Testis (tissue), 3 donors: ENCODE data around the gene FOXR1. TPM values are rescaled to one million over a fixed set of nuclear protein-coding genes. Genes with fewer than 3 reads are reported as not detected.

Experiments used
- DNase-seq: peaks from one replicate; pipeline ENCODE4 v3.0.0-alpha.2; 2019
- H3K27ac ChIP-seq, 2 donors: fragments of 200-600 bp; sonication (generic); one replicate each; pipeline ENCODE4 v1.5.1; 2019
- H3K27me3 ChIP-seq: fragments of 200-600 bp; sonication (generic); one replicate; pipeline ENCODE4 v1.5.1; 2019
- H3K36me3 ChIP-seq: fragments of 200-600 bp; sonication (generic); one replicate; pipeline ENCODE4 v1.5.1; 2017; ENCODE audit warnings: low read depth; ENCODE audit errors: missing control alignments
- H3K4me1 ChIP-seq: fragments of 200-600 bp; sonication (generic); one replicate; pipeline ENCODE4 v1.5.1; 2019
- H3K4me3 ChIP-seq, 2 donors: fragments of 200-600 bp; sonication (generic); one replicate each; pipeline ENCODE4 v1.5.1; 2017 to 2019
- H3K9me3 ChIP-seq: fragments of 200-600 bp; sonication (generic); one replicate; pipeline ENCODE4 v1.5.1; 2017
- POLR2A ChIP-seq: fragments of 450-650 bp; IDR thresholded peaks from one replicate; pipeline ENCODE4 v1.6.1; 2017; ENCODE audit warnings: antibody characterized with exemption, mild to moderate bottlenecking, moderate library complexity
- WGBS, 2 donors: methylation state at CpG; one replicate each; pipeline ENCODE4 v1.1.5; 2018; 5-methylcytosine and 5-hydroxymethylcytosine counted together
- intact Hi-C: fragments of 100-400 bp; cut with DNase I; formaldehyde crosslinking; loops from one replicate; pipeline ENCODE4 v1.15.1; 2023; ENCODE audit warnings: low total_unique reads
- polyA plus RNA-seq: library from polyadenylated mRNA; stranded (reverse); fragments of 350-450 nt; fragmentation: Illumina TruSeq; extraction: RNeasy Lipid Tissue Mini Kit (QIAGEN cat#74804); gene quantifications from one replicate; pipeline ENCODE4 v1.2.3, GENCODE V29; 2014; ENCODE audit warnings: low read depth, low replicate concordance; ENCODE audit not compliant: insufficient read depth
- total RNA-seq, 2 donors: library from RNA; depleted of rRNA; stranded (reverse); fragments of >200 nt; gene quantifications; one replicate each; pipeline ENCODE4 v1.2.3, GENCODE V29; 2016
- TF ChIP-seq, protein P1 (sequence below), 3 experiments: fragments of 450-650 bp in 2 of 3; fragments of 200-600 bp in 1 of 3; sonication (generic) in 1 of 3; IDR thresholded peaks; one replicate each; pipeline ENCODE4 v1.5.1; 2016 to 2019; ENCODE audit warnings: antibody characterized with exemption in 3 of 3, mild to moderate bottlenecking in 2 of 3, moderate library complexity in 1 of 3

FOXR1 gene
- total and polyA plus RNA-seq, 3 donors from 2014 or later = 5.0 to 8.9 (median 7.3) TPM

DNA sequence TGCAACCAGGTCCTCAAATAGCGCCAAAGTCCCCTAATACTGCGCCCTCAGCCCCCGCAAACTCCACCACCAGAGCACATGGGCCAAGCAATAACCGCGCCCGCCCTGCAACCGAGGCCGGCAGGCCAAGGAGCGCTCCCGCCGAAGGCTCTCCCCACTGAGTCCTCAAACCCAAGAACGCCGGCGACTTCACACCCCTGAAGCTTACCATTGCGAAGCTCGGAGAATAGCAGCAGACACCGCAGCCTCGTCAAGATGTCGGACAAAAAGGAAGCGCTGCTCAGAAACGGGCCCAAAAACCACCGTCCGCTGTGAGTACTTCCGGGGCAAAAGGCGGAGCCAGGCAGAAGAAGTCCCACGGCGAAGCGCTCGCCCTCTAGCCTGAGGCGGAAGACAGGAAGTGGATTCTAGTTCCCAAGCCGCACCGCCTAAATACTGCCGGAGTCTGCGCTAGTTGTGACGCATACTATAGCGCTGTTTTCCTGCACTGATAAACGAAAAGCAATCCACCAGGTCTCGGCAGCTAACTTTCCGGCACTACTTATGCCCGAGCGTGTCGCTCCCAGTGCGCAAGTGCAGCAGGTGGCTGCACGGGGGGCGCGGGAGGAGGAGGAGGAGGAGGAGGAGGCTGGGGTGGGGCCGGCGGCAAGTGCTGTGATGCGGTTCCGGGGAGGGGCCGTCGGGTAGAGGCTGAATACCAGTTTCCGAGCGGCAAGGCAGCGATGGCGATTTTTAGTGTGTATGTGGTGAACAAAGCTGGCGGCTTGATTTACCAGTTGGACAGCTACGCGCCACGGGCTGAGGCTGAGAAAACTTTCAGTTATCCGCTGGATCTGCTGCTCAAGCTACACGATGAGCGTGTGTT is 46.7 kb downstream of the FOXR1 start, which contains the start of the genes RPS25 and TRAPPC4:
RPS25 (minus strand) TSS at position 270 of the 865 bp plus-strand sequence; CDS start at position 211, 59 bp downstream.
TRAPPC4 (plus strand) TSS at position 693 of the 865 bp plus-strand sequence; CDS start at position 723, 30 bp downstream.
- peak within 1 kb of the TSS; percentile 81 to 88 for H3K4me3 ChIP-seq
- H3K4me1 ChIP-seq = peaks cover 15% of the 10 kb centered on the region
- TF ChIP-seq POLR2A = peak; percentile 54
- TF ChIP-seq, protein P1, sequence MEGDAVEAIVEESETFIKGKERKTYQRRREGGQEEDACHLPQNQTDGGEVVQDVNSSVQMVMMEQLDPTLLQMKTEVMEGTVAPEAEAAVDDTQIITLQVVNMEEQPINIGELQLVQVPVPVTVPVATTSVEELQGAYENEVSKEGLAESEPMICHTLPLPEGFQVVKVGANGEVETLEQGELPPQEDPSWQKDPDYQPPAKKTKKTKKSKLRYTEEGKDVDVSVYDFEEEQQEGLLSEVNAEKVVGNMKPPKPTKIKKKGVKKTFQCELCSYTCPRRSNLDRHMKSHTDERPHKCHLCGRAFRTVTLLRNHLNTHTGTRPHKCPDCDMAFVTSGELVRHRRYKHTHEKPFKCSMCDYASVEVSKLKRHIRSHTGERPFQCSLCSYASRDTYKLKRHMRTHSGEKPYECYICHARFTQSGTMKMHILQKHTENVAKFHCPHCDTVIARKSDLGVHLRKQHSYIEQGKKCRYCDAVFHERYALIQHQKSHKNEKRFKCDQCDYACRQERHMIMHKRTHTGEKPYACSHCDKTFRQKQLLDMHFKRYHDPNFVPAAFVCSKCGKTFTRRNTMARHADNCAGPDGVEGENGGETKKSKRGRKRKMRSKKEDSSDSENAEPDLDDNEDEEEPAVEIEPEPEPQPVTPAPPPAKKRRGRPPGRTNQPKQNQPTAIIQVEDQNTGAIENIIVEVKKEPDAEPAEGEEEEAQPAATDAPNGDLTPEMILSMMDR (IDR thresholded peaks at IDR 0.05) = peak in 1 of 3 experiments; percentile 1
- no peaks in the 10 kb centered on the region for H3K9me3 ChIP-seq
- peak; percentile 98 for DNase-seq
- intact Hi-C loops = no loop called here
- WGBS, 2 donors = 0 to 1% methylated on average over 31 to 63 of the region's 63 CpGs
- no peaks in the 10 kb centered on the region for H3K27me3 ChIP-seq
- H3K27ac ChIP-seq = peak within 1 kb of the TSS; percentile 76 to 83
- H3K36me3 ChIP-seq = no peaks in the 10 kb centered on the region

GRCh38 chr11:119019996-119020395 is 48.4 kb downstream of the FOXR1 start:
- 13 to 42% methylated on average over 2 of the region's 2 CpGs for WGBS, 2 donors
- H3K4me1 ChIP-seq = peaks cover 15% of the 10 kb centered on the region
- no peak overlapping the region for H3K4me3 ChIP-seq
- no peaks in the 10 kb centered on the region for H3K27me3 ChIP-seq
- H3K9me3 ChIP-seq = no peaks in the 10 kb centered on the region
- peak overlapping the region in 1 of 2 donors; percentile 76 for H3K27ac ChIP-seq
- TF ChIP-seq, protein P1 (IDR thresholded peaks at IDR 0.05) = no peak
- TF ChIP-seq POLR2A = no peak
- DNase-seq = no peak
- intact Hi-C loops = no loop called here
- no peaks in the 10 kb centered on the region for H3K36me3 ChIP-seq

DNA sequence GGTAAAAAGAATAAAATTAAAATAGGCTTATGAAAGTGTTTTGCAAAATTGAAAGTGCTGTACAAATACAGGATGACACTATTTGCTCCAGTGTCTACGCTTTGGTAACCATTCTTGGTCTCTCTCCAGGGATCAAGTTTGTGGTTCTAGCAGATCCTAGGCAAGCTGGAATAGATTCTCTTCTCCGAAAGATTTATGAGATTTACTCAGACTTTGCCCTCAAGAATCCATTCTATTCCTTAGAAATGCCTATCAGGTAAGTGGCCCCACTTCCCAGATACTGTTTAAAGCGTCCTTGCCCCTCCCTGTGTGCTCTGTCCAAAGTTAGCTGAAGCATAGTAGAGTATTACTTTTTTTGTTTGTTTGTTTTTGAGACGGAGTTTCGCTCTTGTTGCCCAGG is 50.1 kb downstream of the FOXR1 start:
- H3K27me3 ChIP-seq = no peaks in the 10 kb centered on the region

DNA sequence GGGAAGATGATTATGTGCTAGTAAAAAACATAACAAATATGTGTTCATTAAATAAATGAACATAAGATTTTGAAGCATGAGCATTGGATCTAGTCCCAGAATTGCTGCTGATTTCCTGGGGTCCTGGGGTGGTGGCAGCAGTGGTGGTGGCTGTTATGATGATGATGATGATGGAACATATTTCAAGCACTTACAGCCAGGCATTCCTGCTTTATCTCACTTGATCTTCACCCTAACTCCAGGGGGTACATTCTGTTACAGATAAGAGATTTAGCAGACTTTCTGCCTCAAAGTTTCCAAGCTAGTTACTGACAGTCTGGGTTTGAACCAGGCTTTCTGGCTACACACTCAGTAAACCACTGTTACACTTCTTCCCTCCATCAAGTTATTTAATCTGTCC is 52.2 kb downstream of the FOXR1 start:
- TF ChIP-seq, protein P1 (IDR thresholded peaks at IDR 0.05) = no peak
- no peak for TF ChIP-seq POLR2A
- Histone ChIP-seq H3K9me3 (no peaks in the 10 kb centered on the region), H3K36me3 (no peaks in the 10 kb centered on the region), H3K4me1 (peaks cover 16% of the 10 kb centered on the region), H3K4me3 (no peak overlapping the region), H3K27ac (no peak overlapping the region), H3K27me3 (no peaks in the 10 kb centered on the region)
- intact Hi-C loops = no loop called here
- DNase-seq = no peak

More for the DNA sequence above, 50.1 kb downstream of the FOXR1 start:
- TF ChIP-seq, protein P1 (IDR thresholded peaks at IDR 0.05) = no peak
- no peak for TF ChIP-seq POLR2A
- no peaks in the 10 kb centered on the region for H3K9me3 ChIP-seq
- peaks cover 15% of the 10 kb centered on the region for H3K4me1 ChIP-seq
- intact Hi-C loops = no loop called here
- H3K4me3 ChIP-seq = no peak overlapping the region
- 94 to 95% methylated on average over 5 of the region's 5 CpGs for WGBS, 2 donors
- H3K36me3 ChIP-seq = no peaks in the 10 kb centered on the region
- H3K27ac ChIP-seq = no peak overlapping the region
- no peak for DNase-seq
